Purkinje cell (primary cell): ENCODE measurements around the gene GJB2. TPM values are rescaled to one million over a fixed set of nuclear protein-coding genes. Genes with fewer than 3 reads are reported as not detected.

Source experiments
- polyA plus RNA-seq: library from polyadenylated mRNA; unstranded; fragments of >200 nt; fragmentation: Nextera tagmentation; gene quantifications from 2 replicates; pipeline ENCODE4 v1.2.1, GENCODE V29; 2014

GJB2 gene
- polyA plus RNA-seq = not detected in 2 replicates

DNA sequence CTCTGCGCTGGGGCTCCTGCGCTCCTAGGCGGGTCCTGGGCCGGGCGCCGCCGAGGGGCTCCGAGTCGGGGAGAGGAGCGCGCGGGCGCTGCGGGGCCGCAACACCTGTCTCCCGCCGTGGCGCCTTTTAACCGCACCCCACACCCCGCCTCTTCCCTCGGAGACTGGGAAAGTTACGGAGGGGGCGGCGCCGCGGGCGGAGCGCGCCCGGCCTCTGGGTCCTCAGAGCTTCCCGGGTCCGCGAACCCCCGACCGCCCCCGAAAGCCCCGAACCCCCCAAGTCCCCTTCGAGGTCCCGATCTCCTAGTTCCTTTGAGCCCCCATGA lies at the start of gene GJB2:
Gene GJB2, minus strand, starts transcription at position 103 of the 326 bp plus-strand sequence. CDS start 3,357 bp downstream, outside the sequence.

DNA sequence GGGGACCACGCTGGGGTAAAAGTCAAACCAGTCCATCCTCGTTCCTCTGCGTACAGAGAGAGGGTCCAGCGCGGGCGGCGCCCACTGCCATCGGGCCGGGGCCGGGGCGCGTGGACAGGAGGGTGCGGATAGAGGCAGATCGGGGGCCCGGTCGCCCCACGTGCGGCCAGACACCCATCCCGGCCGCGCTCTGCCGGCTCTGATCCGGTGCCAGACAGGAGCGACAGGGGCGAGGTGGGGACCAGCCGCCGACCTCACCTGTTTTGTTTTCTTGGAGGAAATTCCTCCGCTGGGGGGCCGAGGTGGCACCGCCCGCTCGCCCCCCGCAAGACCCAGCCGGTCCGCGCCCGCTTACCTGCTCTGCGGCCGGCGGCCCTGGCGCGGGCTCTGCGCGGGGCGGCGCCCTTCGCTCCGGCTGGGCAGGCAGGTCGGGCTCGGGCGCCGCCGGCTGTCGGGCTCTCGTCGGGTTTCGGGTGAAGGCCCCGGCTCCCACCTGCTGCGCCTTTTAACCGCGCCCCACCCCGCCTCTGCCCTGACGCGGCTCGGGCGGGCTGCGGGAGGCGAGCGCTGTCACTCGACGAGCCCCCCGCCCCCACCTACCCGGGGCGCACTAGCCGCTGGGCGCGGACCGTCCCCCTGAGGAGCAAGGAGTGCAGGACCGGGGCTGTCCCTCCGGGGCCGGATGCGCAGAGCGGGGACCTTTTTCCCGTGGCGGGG lies 39.3 kb upstream of the GJB2 start, which contains the start of gene GJB6:
Gene GJB6, minus strand, starts transcription at position 481 of the 717 bp plus-strand sequence. CDS start 8,839 bp downstream, outside the sequence.

DNA sequence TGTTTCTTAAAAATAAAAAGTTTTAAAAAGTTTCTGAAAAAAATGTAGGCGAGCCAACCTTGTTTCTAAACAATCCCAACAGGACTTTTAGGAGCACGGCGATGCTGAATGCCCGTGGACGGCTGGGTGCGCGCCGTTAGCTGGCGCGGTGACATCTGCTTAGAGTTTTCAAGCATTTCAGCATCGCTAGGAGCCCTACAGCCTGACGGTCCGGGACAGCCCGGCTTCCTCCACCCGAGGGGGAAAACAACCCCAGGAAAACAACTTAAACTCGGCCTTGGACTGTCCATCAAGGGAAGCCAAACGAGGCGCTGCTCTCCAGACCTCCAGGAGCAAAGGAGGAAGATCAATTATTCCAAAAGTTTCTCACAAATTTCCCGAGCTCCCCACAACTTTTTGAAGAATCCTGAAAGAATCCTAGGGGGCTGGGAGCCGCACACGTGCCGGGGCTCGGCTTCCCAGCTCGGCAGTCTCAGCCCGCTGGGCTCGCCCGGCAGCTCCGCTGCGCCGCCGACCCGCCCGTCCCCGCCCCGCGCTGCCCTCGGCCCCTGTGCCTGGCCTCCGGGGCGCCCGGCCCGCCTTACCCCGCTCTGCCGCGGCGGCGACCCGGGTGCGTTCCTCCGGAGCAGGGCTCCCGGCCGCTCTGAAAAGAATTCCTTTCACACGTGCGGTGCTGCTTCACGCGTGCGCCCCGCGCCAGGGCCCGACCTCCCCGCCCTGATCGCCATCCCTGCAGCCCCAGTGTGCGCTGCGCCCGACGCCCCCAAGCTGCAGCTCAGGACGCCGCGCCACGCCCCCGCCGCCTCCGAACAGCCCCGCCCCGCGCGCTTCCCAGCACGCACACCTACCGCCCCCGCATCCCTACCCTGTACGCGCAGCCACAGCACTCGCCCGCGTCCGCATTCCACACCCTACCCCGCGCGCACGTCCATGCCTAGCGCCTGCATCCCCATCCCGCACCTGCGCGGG lies 32.1 kb downstream of the GJB2 start, which contains the start of gene GJA3:
Gene GJA3, minus strand, starts transcription at position 747 of the 969 bp plus-strand sequence. CDS start 17,764 bp downstream, outside the sequence.

Other genes with a start within 250 kb of the GJB2 start
- 28.4 and 49.5 TPM in 2 replicates for gene ZMYM2, start 234.2 kb downstream of the GJB2 start, polyA plus RNA-seq
- gene GJA3, start 31.9 kb downstream of the GJB2 start, polyA plus RNA-seq = 0.05 TPM in 1 of 2 replicates, not detected in the other
- gene GJB6, start 39.4 kb upstream of the GJB2 start, polyA plus RNA-seq = 0.93 and 1.1 TPM in 2 replicates